ENCODE measurements around the gene CEP68.

DNA sequence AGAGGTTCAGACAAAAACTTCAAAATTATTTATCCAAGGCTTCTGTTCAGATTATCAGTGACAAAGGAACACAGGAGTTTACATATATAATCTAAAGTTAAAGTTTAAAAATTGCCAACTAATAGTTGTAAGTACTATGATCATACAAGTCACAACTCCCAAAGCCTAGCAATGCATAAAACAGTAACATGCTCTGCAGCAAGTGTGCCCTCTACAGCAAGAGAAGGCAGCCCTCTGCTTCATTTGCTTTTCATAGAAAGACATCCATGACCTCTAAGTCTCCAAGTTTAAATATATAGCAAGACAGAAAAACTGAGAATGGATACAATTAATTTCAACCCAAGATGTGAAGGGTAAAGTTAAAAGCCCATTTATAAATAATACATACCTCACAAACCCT, 60.4 kb downstream of the CEP68 start:
- TF ChIP-seq, protein P1, sequence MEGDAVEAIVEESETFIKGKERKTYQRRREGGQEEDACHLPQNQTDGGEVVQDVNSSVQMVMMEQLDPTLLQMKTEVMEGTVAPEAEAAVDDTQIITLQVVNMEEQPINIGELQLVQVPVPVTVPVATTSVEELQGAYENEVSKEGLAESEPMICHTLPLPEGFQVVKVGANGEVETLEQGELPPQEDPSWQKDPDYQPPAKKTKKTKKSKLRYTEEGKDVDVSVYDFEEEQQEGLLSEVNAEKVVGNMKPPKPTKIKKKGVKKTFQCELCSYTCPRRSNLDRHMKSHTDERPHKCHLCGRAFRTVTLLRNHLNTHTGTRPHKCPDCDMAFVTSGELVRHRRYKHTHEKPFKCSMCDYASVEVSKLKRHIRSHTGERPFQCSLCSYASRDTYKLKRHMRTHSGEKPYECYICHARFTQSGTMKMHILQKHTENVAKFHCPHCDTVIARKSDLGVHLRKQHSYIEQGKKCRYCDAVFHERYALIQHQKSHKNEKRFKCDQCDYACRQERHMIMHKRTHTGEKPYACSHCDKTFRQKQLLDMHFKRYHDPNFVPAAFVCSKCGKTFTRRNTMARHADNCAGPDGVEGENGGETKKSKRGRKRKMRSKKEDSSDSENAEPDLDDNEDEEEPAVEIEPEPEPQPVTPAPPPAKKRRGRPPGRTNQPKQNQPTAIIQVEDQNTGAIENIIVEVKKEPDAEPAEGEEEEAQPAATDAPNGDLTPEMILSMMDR (IDR thresholded peaks at IDR 0.05), result no peak
- no peak for TF ChIP-seq POLR2A (IDR thresholded peaks at IDR 0.05)

All from heart left ventricle (tissue), 13 donors.